ENCODE results near the gene SETD4.

Gene SETD4

GRCh38 chr21:35993875-35994490 lies 66.3 kb downstream of the SETD4 start:
- H3K4me3 ChIP-seq (ENCODE audit: control insufficient read depth, low read depth, low read length) = no peak overlapping the region
- no peak for DNase-seq (ENCODE audit: low read depth)
- no peak for TF ChIP-seq CTCF (conservative IDR thresholded peaks at IDR 0.05; ENCODE audit: control insufficient read depth, insufficient read depth, low read depth, low read length)

- no peak for TF ChIP-seq CTCF (conservative IDR thresholded peaks at IDR 0.05; ENCODE audit: control insufficient read depth, insufficient read depth, low read depth, low read length)
- no peak for DNase-seq (ENCODE audit: low read depth)
- H3K4me3 ChIP-seq (ENCODE audit: control insufficient read depth, low read depth, low read length) = no peak overlapping the region
These were observed 69.2 kb downstream of the SETD4 start for GRCh38 chr21:35991131-35991530.

GRCh38 chr21:35990609-35991008 lies 69.7 kb downstream of the SETD4 start:
- no peak overlapping the region for H3K4me3 ChIP-seq (ENCODE audit: control insufficient read depth, low read depth, low read length)
- DNase-seq (ENCODE audit: low read depth) = no peak
- no peak for TF ChIP-seq CTCF (conservative IDR thresholded peaks at IDR 0.05; ENCODE audit: control insufficient read depth, insufficient read depth, low read depth, low read length)

GRCh38 chr21:35989138-35989735 lies 71.1 kb downstream of the SETD4 start:
- no peak for TF ChIP-seq CTCF (conservative IDR thresholded peaks at IDR 0.05; ENCODE audit: control insufficient read depth, insufficient read depth, low read depth, low read length)
- peak; percentile 64 for DNase-seq (ENCODE audit: low read depth)
- no peak overlapping the region for H3K4me3 ChIP-seq (ENCODE audit: control insufficient read depth, low read depth, low read length)

GRCh38 chr21:35988416-35989137 lies 71.7 kb downstream of the SETD4 start:
- TF ChIP-seq CTCF (conservative IDR thresholded peaks at IDR 0.05; ENCODE audit: control insufficient read depth, insufficient read depth, low read depth, low read length) = no peak
- no peak for DNase-seq (ENCODE audit: low read depth)
- H3K4me3 ChIP-seq (ENCODE audit: control insufficient read depth, low read depth, low read length) = no peak overlapping the region

- TF ChIP-seq CTCF (conservative IDR thresholded peaks at IDR 0.05; ENCODE audit: control insufficient read depth, insufficient read depth, low read depth, low read length) = no peak
These were observed 72.9 kb downstream of the SETD4 start for GRCh38 chr21:35987475-35987874.

More at GRCh38 chr21:35987475-35987874, 72.9 kb downstream of the SETD4 start:
- no peak for DNase-seq (ENCODE audit: low read depth)
- no peak overlapping the region for H3K4me3 ChIP-seq (ENCODE audit: control insufficient read depth, low read depth, low read length)
